Hepatocyte (in vitro differentiated cells): Measurements from ENCODE around the gene SMIM41. TPM values are rescaled to one million over a fixed set of nuclear protein-coding genes. Genes with fewer than 3 reads are reported as not detected.

Source experiments
- DNase-seq: peaks from one replicate; pipeline ENCODE4 v3.0.0-alpha.2; 2016; ENCODE audit warnings: low spot score
- H2AFZ ChIP-seq: fragments of 200-600 bp; sonication (generic); 2 replicates; pipeline ENCODE4 v1.6.0; 2016; ENCODE audit warnings: antibody characterized with exemption, mild to moderate bottlenecking
- H3K27ac ChIP-seq: fragments of 200-600 bp; sonication (generic); 2 replicates; pipeline ENCODE4 v1.5.1; 2016; ENCODE audit warnings: mild to moderate bottlenecking
- H3K27me3 ChIP-seq: fragments of 200-600 bp; sonication (generic); 2 replicates; pipeline ENCODE4 v1.6.1; 2016
- H3K36me3 ChIP-seq: fragments of 200-600 bp; sonication (generic); replicated peaks from 2 replicates; pipeline ENCODE4 v1.5.1; 2016; ENCODE audit warnings: low read depth; ENCODE audit not compliant: insufficient read depth
- H3K4me1 ChIP-seq: fragments of 200-600 bp; sonication (generic); 2 replicates; pipeline ENCODE4 v1.5.1; 2016; ENCODE audit warnings: mild to moderate bottlenecking, moderate library complexity; ENCODE audit not compliant: insufficient read depth
- H3K4me2 ChIP-seq: fragments of 200-600 bp; sonication (generic); 2 replicates; pipeline ENCODE4 v1.6.0; 2016
- H3K4me3 ChIP-seq: fragments of 200-600 bp; sonication (generic); 2 replicates; pipeline ENCODE4 v1.5.1; 2016; ENCODE audit warnings: mild to moderate bottlenecking
- H3K79me2 ChIP-seq: fragments of 200-600 bp; sonication (generic); 2 replicates; pipeline ENCODE4 v1.6.0; 2017; ENCODE audit warnings: mild to moderate bottlenecking
- H3K9me2 ChIP-seq: fragments of 200-600 bp; sonication (generic); replicated peaks from 2 replicates; pipeline ENCODE4 v1.6.0; 2017; ENCODE audit warnings: mild to moderate bottlenecking; ENCODE audit not compliant: insufficient read depth
- H3K9me3 ChIP-seq: fragments of 200-600 bp; sonication (generic); 2 replicates; pipeline ENCODE4 v1.5.1; 2016; ENCODE audit warnings: low read depth, mild to moderate bottlenecking
- H4K20me1 ChIP-seq: fragments of 200-600 bp; sonication (generic); 2 replicates; pipeline ENCODE4 v1.6.0; 2016; ENCODE audit warnings: mild to moderate bottlenecking; ENCODE audit not compliant: insufficient read depth, poor library complexity, severe bottlenecking
- CTCF ChIP-seq: fragments of 200-600 bp; sonication (generic); IDR thresholded peaks from 2 replicates; pipeline ENCODE4 v1.5.1; 2016; ENCODE audit warnings: antibody characterized with exemption, mild to moderate bottlenecking; ENCODE audit not compliant: poor library complexity
- EZH2 ChIP-seq: fragments of 200-600 bp; sonication (generic); IDR thresholded peaks from 2 replicates; pipeline ENCODE4 v1.6.1; 2016; ENCODE audit warnings: antibody characterized with exemption, mild to moderate bottlenecking, borderline replicate concordance
- EZH2phosphoT487 ChIP-seq: fragments of 200-600 bp; sonication (generic); IDR thresholded peaks from one replicate; pipeline ENCODE4 v1.6.1; 2018; ENCODE audit warnings: antibody characterized with exemption, mild to moderate bottlenecking, low read depth, moderate library complexity; ENCODE audit not compliant: unreplicated experiment, severe bottlenecking
- WGBS: methylation state at CpG from one replicate; pipeline ENCODE4 v1.1.6; 2016; ENCODE audit warnings: low lambda C conversion rate; ENCODE audit errors: missing lambda C conversion rate; 5-methylcytosine and 5-hydroxymethylcytosine counted together
- polyA plus RNA-seq: library from polyadenylated mRNA; unstranded; fragments of >200 nt; fragmentation: Nextera tagmentation; extraction: Ambion mirVana; gene quantifications from 2 replicates; pipeline ENCODE4 v1.2.1, GENCODE V29; 2016
- total RNA-seq: library from RNA; depleted of rRNA; stranded (reverse); fragments of >200 nt; gene quantifications from 2 replicates; pipeline ENCODE4 v1.2.3, GENCODE V29; 2014

Gene SMIM41
- total and polyA plus RNA-seq, 2 experiments from 2014 or later, result not detected

DNA sequence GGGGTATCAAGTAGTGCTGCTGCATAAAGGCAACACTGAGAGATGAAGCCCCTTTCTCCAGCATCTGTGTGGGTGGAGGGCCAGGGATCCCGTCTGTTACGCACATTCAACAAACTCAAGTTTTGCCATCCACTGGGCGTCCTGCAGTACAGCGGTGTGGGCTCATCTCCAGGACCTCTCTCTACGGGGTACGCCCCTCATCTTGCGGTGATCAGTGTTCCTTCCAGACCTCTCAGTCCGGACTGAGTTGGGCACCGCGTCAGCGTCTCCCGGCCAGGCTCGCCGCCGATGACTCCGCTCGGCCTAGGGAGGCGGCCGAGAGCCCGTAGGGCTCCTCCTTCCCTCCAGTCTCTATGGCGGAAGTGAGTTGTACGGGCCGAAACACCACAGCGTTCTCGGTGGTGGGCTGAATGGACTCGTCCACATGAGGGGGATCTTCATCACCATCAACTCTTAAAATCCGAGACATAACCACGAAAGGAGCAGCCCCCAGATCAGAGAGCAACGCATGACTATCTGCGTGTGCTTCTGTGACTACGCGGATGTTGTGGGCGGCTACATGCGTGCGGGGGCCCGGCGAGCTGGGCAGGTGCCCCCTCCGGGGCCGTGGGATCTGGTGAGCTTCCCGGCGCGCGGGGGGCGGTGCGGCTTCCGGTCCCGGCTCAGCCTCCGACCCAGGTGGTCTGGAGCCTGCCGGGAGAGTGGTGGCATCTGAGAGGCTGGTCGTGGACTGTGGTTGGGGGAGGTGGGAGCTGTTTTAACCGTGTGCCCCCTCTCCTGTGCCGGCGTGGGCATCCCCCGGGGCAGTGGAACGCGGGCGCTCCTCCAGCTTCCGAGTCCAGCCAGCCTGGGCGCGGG is 9.9 kb upstream of the SMIM41 start, which contains the start of gene ATG101:
Gene ATG101 (plus strand): TSS at position 652 of the 858 bp plus-strand sequence. CDS start 3,673 bp downstream, outside the sequence.
- Histone ChIP-seq H3K4me2 (peak within 1 kb of the TSS; percentile 71), H3K27me3 (peaks cover 12% of the 10 kb centered on the region), H3K27ac (peak within 1 kb of the TSS; percentile 91), H4K20me1 (peaks cover 21% of the 10 kb centered on the region), H3K36me3 (no peaks in the 10 kb centered on the region), H3K9me3 (no peaks in the 10 kb centered on the region), H3K9me2 (no peaks in the 10 kb centered on the region), H3K4me1 (peaks cover 8% of the 10 kb centered on the region), H2AFZ (peak within 1 kb of the TSS; percentile 47), H3K4me3 (peak within 1 kb of the TSS; percentile 95), H3K79me2 (peaks cover 46% of the 10 kb centered on the region)
- WGBS, result 3% methylated on average over 58 of the region's 60 CpGs
- TF ChIP-seq CTCF (peak; percentile 67), EZH2 (no peak)
- DNase-seq, result peak; percentile 96

DNA sequence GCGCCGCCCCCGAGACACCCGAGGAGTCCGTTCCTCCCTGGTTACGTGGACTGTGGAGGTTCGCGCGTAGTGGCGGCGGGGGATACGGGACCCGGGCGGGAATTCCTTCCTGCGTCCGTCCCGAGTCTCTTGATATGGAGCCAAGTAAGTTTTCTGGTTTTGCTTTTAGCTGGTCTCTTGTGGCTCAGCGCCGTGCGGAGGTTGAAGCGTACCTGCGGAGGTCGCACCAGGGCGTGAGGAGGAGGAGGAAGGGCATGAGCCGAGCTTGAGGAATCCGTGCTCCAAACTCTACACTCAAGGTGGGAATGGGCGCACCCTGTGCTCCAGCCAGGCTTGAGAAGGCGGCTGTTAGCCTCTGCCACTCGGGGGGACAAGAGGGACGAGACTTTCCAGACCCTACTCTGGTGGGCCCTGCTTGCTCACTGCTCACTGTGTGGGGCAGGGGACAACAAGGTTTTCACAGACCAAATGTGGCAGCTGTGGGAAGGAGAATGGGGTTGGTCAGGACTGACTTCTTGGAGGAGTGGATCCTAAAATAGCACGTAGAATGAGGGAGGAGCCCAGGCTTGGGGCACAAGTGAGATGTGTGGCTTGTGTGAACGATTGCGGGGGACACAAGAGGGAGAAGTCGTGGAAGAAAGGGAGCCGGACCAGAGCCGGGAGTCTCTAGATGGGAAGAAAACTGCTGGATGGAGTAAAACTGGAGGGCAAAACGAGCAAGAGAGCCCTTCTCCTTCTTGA is 9.1 kb upstream of the SMIM41 start:
- peaks cover 21% of the 10 kb centered on the region for H4K20me1 ChIP-seq
- no peaks in the 10 kb centered on the region for H3K9me3 ChIP-seq
- peak overlapping the region; percentile 91 for H3K27ac ChIP-seq
- H2AFZ ChIP-seq, result peak overlapping the region; percentile 47
- 8% methylated on average over 34 of the region's 37 CpGs for WGBS
- TF ChIP-seq EZH2phosphoT487, result no peak
- TF ChIP-seq CTCF, result peak; percentile 2
- DNase-seq, result no peak
- H3K4me2 ChIP-seq, result peak overlapping the region; percentile 71
- H3K4me1 ChIP-seq, result peaks cover 8% of the 10 kb centered on the region
- peaks cover 12% of the 10 kb centered on the region for H3K27me3 ChIP-seq
- peak overlapping the region; percentile 95 for H3K4me3 ChIP-seq
- no peaks in the 10 kb centered on the region for H3K36me3 ChIP-seq
- H3K9me2 ChIP-seq, result no peaks in the 10 kb centered on the region
- H3K79me2 ChIP-seq, result peaks cover 51% of the 10 kb centered on the region

- no peak overlapping the region for H2AFZ ChIP-seq
- H3K4me3 ChIP-seq, result no peak overlapping the region
- H3K79me2 ChIP-seq, result peaks cover 56% of the 10 kb centered on the region
- no peaks in the 10 kb centered on the region for H3K9me3 ChIP-seq
- no peaks in the 10 kb centered on the region for H3K27me3 ChIP-seq
- no peak overlapping the region for H3K27ac ChIP-seq
- peaks cover 8% of the 10 kb centered on the region for H3K4me1 ChIP-seq
- 91% methylated on average over 20 of the region's 23 CpGs for whole genome bisulfite sequencing
- no peak for DNase-seq
- H3K4me2 ChIP-seq, result no peak overlapping the region
- TF ChIP-seq CTCF, result no peak
- no peak for TF ChIP-seq EZH2
- no peak for TF ChIP-seq EZH2phosphoT487
- peaks cover 26% of the 10 kb centered on the region for H4K20me1 ChIP-seq
- H3K9me2 ChIP-seq, result no peaks in the 10 kb centered on the region
- H3K36me3 ChIP-seq, result no peaks in the 10 kb centered on the region
Measured at GRCh38 chr12:52073531-52074381, 5.7 kb upstream of the SMIM41 start.
